Skin epidermis (tissue), 12 donors: ENCODE data around the gene COG5.
A peak's percentile ranks its signal among the peaks of the same experiment; 100 is the strongest.

Experiments
- H3K27ac ChIP-seq, 21 experiments: fragments of 200-600 bp; sonication (generic) in 11 of 21; one replicate each; pipeline ENCODE4 v1.5.0; 2020; ENCODE audit warnings: mild to moderate bottlenecking in 3 of 21, inconsistent platforms in 2 of 21, moderate library complexity in 2 of 21
- H3K4me3 ChIP-seq, 7 experiments: fragments of 200-600 bp; sonication (generic) in 2 of 7; one replicate each; pipeline ENCODE4 v1.5.0; 2020; ENCODE audit warnings: inconsistent platforms in 2 of 7, mild to moderate bottlenecking in 2 of 7, moderate library complexity in 1 of 7

The COG5 gene

GRCh38 chr7:107563775-107564552 is at the start of gene COG5, which contains the start of gene DUS4L:
TSS of gene COG5 (minus strand) at chr7:107563920. CDS start at chr7:107563896, 24 bp downstream.
TSS of gene DUS4L (plus strand) at chr7:107563971. CDS start at chr7:107567071, 3,100 bp downstream.
- Histone ChIP-seq H3K27ac (peak within 1 kb of the TSS; percentile 75 to 99 (median 94)), H3K4me3 (peak within 1 kb of the TSS; percentile 65 to 96 (median 75))

- H3K4me3 ChIP-seq, result no peak overlapping the region
- no peak overlapping the region for H3K27ac ChIP-seq
Observed at GRCh38 chr7:107613439-107613838, 49.7 kb upstream of the COG5 start.

- Histone ChIP-seq H3K4me3 (no peak overlapping the region), H3K27ac (no peak overlapping the region)
Observed at GRCh38 chr7:107610323-107610722, 46.6 kb upstream of the COG5 start.

GRCh38 chr7:107609811-107610261 is 46.1 kb upstream of the COG5 start:
- no peak overlapping the region for H3K4me3 ChIP-seq
- H3K27ac ChIP-seq, result no peak overlapping the region

GRCh38 chr7:107606303-107606702 is 42.6 kb upstream of the COG5 start:
- H3K4me3 ChIP-seq, result no peak overlapping the region
- H3K27ac ChIP-seq, result no peak overlapping the region

GRCh38 chr7:107605218-107605815 is 41.6 kb upstream of the COG5 start:
- H3K27ac ChIP-seq, result no peak overlapping the region
- H3K4me3 ChIP-seq, result no peak overlapping the region

- no peak overlapping the region for H3K4me3 ChIP-seq
Observed at GRCh38 chr7:107600816-107601215, 37.1 kb upstream of the COG5 start.

GRCh38 chr7:107599262-107599661 is 35.5 kb upstream of the COG5 start:
- Histone ChIP-seq H3K4me3 (no peak overlapping the region), H3K27ac (no peak overlapping the region)

More at GRCh38 chr7:107600816-107601215, 37.1 kb upstream of the COG5 start:
- H3K27ac ChIP-seq, result no peak overlapping the region

- Histone ChIP-seq H3K27ac (no peak overlapping the region), H3K4me3 (no peak overlapping the region)
Observed at GRCh38 chr7:107597953-107598352, 34.2 kb upstream of the COG5 start.

GRCh38 chr7:107597582-107597916 is 33.8 kb upstream of the COG5 start:
- H3K4me3 ChIP-seq, result no peak overlapping the region
- H3K27ac ChIP-seq, result no peak overlapping the region

GRCh38 chr7:107596881-107597581 is 33.3 kb upstream of the COG5 start:
- Histone ChIP-seq H3K4me3 (no peak overlapping the region), H3K27ac (no peak overlapping the region)

GRCh38 chr7:107594961-107595737 is 31.4 kb upstream of the COG5 start:
- Histone ChIP-seq H3K27ac (no peak overlapping the region), H3K4me3 (no peak overlapping the region)

- Histone ChIP-seq H3K4me3 (no peak overlapping the region), H3K27ac (no peak overlapping the region)
Observed at GRCh38 chr7:107593025-107593410, 29.3 kb upstream of the COG5 start.

- Histone ChIP-seq H3K4me3 (no peak overlapping the region), H3K27ac (no peak overlapping the region)
Observed at GRCh38 chr7:107592361-107593024, 28.8 kb upstream of the COG5 start.

- Histone ChIP-seq H3K4me3 (no peak overlapping the region), H3K27ac (no peak overlapping the region)
Observed at GRCh38 chr7:107591421-107591820, 27.7 kb upstream of the COG5 start.

GRCh38 chr7:107588529-107589130 is 24.9 kb upstream of the COG5 start:
- no peak overlapping the region for H3K4me3 ChIP-seq

GRCh38 chr7:107584716-107585115 is 21.0 kb upstream of the COG5 start:
- H3K4me3 ChIP-seq, result no peak overlapping the region
- no peak overlapping the region for H3K27ac ChIP-seq

More at GRCh38 chr7:107588529-107589130, 24.9 kb upstream of the COG5 start:
- no peak overlapping the region for H3K27ac ChIP-seq

GRCh38 chr7:107582875-107583274 is 19.2 kb upstream of the COG5 start:
- Histone ChIP-seq H3K27ac (no peak overlapping the region), H3K4me3 (no peak overlapping the region)
